ENCODE results near the gene SREBF1. TPM values are rescaled to one million over a fixed set of nuclear protein-coding genes. Genes with fewer than 3 reads are reported as not detected.

SREBF1 gene
- total RNA-seq, 1 donor from 2014 or later, result 81.2 TPM

DNA sequence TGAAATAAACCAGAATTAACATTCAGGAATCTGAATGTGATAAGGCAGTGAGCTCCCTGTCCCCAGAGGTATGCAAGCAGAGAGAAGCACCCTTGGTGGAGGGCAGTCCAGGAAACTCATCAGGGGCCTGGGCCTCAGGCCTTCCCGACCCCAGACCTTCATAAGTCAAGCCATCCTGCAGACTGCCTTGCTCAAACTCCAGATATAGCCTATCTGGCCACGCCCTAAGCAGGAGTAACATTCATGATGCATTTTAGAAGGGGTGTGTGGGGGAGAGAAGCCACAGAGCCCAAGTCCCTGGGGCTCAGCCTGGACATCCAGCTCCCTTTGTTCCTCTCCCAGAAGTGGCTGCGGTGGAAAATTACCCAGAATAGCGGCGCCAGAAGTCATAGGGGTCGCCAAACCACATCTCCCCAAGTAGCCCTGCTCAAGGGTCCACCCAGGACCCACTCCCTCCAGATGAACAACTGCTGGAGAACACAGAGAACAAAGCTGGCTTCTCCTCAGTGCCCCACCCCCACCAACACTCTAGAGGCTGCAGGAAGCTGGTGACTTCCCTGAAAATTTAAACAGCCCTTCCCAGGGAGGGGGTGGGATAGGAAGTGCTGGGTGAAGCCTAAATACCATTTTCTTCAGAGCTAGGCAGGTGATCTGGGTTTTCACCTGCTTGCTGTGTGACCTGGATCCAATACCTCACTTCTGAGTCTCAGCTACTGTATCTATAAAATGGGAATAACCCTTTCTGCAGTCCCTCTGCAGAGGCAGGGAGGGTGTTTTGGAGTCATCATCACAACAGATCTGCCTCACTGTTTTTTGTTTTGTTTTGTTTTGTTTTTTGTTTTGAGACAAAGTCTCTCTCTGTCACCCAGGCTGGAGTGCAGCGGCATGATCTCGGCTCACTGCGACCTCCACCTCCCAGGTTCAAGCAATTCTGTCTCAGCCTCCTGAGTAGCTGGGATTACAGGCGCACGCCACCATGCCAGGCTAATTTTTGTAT is 1.5 kb upstream of the SREBF1 start:
- TF ChIP-seq, protein P1, sequence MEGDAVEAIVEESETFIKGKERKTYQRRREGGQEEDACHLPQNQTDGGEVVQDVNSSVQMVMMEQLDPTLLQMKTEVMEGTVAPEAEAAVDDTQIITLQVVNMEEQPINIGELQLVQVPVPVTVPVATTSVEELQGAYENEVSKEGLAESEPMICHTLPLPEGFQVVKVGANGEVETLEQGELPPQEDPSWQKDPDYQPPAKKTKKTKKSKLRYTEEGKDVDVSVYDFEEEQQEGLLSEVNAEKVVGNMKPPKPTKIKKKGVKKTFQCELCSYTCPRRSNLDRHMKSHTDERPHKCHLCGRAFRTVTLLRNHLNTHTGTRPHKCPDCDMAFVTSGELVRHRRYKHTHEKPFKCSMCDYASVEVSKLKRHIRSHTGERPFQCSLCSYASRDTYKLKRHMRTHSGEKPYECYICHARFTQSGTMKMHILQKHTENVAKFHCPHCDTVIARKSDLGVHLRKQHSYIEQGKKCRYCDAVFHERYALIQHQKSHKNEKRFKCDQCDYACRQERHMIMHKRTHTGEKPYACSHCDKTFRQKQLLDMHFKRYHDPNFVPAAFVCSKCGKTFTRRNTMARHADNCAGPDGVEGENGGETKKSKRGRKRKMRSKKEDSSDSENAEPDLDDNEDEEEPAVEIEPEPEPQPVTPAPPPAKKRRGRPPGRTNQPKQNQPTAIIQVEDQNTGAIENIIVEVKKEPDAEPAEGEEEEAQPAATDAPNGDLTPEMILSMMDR (conservative IDR thresholded peaks at IDR 0.05), result no peak
- H3K27me3 Mint-ChIP-seq, result no peaks in the 10 kb centered on the region
- no peaks in the 10 kb centered on the region for H3K36me3 Mint-ChIP-seq
- peaks cover 52% of the 10 kb centered on the region for H3K4me1 Mint-ChIP-seq (ENCODE audit: unreplicated experiment)
- H3K4me3 Mint-ChIP-seq, result peak overlapping the region; percentile 95
- no peak for DNase-seq (ENCODE audit: extremely low spot score, unreplicated experiment)
- no peaks in the 10 kb centered on the region for H3K9me3 Mint-ChIP-seq
- peak overlapping the region; percentile 99 for H3K27ac Mint-ChIP-seq

DNA sequence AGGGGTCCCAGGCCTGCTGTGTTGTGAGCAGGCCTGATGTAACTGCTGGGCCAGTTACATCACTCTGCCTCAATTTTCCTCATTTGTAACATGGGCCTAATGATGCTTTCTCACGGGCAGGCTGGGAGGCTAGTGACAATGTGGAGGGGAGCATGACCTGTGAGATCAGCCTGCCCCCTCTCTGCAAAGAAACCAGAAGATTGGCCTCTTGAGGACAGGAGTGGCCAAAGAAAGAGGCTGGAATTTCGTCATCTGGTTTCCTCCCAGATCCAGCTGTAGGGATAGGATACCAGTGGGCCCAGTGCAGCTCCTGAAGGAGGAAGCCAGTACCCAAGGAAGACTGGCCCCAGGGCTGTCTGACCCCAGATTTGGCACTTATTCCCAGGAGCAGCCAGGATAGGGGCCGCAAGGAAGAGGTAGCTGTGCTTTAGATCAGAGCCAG is 615 bp upstream of the SREBF1 start:
- Mint-ChIP-seq H3K4me1 (ENCODE audit: unreplicated experiment) (peaks cover 53% of the 10 kb centered on the region), H3K27ac (peak overlapping the region; percentile 99), H3K27me3 (no peaks in the 10 kb centered on the region), H3K36me3 (no peaks in the 10 kb centered on the region), H3K4me3 (peak overlapping the region; percentile 95), H3K9me3 (no peaks in the 10 kb centered on the region)
- DNase-seq (ENCODE audit: extremely low spot score, unreplicated experiment), result no peak
- TF ChIP-seq, protein P1 (conservative IDR thresholded peaks at IDR 0.05), result no peak

DNA sequence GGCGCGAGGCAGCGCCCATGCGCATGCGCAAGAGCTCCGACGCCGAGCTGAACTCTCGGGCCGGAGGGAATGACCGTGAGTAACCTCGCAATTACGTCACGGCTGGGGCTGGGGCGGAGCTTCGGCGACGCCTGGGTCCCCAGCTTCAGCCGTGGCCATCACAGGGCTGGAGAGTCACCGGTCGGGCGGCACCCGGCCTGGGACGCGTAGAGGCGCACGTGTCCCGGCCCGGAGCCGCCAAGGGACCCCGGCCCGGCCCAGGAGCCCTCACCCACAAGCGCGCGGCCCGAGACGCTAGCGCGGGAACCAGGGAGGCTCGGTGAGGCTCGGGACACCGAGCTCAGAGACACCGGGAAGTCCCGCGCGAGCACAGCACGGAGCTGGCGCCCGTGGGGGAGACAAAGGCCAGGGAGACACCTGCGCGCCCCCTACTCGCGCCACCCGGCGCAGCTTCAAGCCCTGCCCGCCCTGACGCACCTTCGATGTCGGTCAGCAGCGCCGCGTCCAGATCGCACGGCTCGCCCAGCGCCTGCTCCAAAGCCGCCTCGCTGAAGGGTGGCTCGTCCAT is 452 bp downstream of the SREBF1 start:
- peak; percentile 98 for DNase-seq (ENCODE audit: extremely low spot score, unreplicated experiment)
- Mint-ChIP-seq H3K36me3 (peaks cover 3% of the 10 kb centered on the region), H3K4me1 (ENCODE audit: unreplicated experiment) (peaks cover 59% of the 10 kb centered on the region), H3K27me3 (no peaks in the 10 kb centered on the region), H3K4me3 (peak overlapping the region; percentile 95), H3K27ac (peak overlapping the region; percentile 95), H3K9me3 (no peaks in the 10 kb centered on the region)
- TF ChIP-seq, protein P1 (conservative IDR thresholded peaks at IDR 0.05), result no peak

DNA sequence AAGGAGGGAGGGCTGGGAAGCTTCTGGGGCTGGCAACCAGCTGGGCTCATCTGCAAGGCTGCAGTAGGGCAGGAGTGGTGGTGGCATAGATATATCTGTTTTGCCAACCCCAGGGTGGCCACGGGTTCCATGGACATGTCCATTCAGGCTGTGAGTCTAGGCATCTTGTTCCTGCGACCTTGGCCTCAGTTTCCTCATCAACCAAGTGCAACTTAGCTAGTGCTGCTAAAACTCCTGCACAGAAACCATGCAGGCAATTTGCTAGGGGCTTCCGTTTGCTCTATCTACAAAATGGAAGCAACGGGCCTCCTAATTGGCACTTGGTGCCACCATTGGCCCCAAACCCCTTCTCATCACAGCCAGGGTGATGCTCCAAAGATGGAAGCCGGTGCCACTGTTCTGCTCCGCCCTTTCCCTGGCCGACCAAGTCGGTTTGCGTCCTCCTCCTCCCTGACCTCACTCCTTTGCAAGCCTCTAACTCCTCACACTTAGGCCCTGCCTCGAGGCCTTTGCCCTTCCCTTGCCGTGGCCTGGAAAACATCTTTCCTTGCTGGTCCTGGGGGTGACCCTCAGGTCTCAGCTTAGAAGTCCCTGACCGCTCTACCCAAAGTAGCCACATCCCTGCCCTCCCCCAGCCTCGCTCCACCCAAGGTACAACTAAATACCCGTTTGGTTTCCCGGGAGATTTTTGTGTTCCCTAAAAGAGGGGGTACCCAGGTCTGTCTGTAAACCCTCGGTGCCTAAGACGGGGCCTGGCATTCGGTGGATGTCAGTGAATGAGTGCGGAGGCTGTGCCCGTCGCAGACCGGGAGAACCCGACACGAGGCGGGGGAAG is 1.2 kb downstream of the SREBF1 start:
- Mint-ChIP-seq H3K4me1 (ENCODE audit: unreplicated experiment) (peaks cover 59% of the 10 kb centered on the region), H3K27ac (peak overlapping the region; percentile 95), H3K9me3 (no peaks in the 10 kb centered on the region)

DNA sequence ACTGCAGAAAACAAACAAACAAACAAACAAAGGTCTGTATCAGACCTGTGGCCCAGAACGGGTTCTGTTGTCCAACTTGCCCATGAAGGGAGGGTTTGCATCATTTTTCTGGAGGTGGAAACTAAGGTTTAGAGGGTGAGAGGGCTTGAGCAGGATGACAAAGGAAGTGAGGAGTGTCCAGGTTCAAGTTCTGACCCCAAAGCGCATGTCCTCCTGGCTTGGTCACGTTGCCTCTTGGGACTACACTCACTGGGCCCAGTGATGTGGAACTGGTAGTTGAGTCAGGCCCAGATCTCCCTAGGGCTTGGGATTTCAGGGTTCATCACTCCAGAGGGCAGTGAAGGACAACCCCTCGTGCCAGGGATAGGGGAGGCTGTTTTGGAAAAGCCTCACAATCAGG is 1.8 kb downstream of the SREBF1 start:
- peak overlapping the region; percentile 89 for H3K4me3 Mint-ChIP-seq
- peak overlapping the region; percentile 82 for H3K27ac Mint-ChIP-seq
- H3K36me3 Mint-ChIP-seq, result peaks cover 3% of the 10 kb centered on the region
- no peaks in the 10 kb centered on the region for H3K9me3 Mint-ChIP-seq
- TF ChIP-seq, protein P1 (conservative IDR thresholded peaks at IDR 0.05), result no peak
- H3K27me3 Mint-ChIP-seq, result no peaks in the 10 kb centered on the region
- no peak for DNase-seq (ENCODE audit: extremely low spot score, unreplicated experiment)
- H3K4me1 Mint-ChIP-seq (ENCODE audit: unreplicated experiment), result peaks cover 59% of the 10 kb centered on the region

More for the DNA sequence above, 1.2 kb downstream of the SREBF1 start:
- TF ChIP-seq, protein P1 (conservative IDR thresholded peaks at IDR 0.05), result no peak
- Mint-ChIP-seq H3K27me3 (no peaks in the 10 kb centered on the region), H3K36me3 (peaks cover 3% of the 10 kb centered on the region), H3K4me3 (peak overlapping the region; percentile 89)
- DNase-seq (ENCODE audit: extremely low spot score, unreplicated experiment), result no peak
